Mesangial cell (primary cell): ENCODE results near the gene DOK3. TPM values are rescaled to one million over a fixed set of nuclear protein-coding genes. Genes with fewer than 3 reads are reported as not detected.

Experiments used
- total RNA-seq: library from RNA; depleted of rRNA; stranded (reverse); fragments of >200 nt; gene quantifications from 2 replicates; pipeline ENCODE4 v1.2.3, GENCODE V29; 2015

The DOK3 gene
- total RNA-seq: 0.25 and 1.1 TPM in 2 replicates

GRCh38 chr5:177509381-177509951 lies at the start of gene DOK3:
DOK3 (minus strand) TSS chr5:177509826; CDS start chr5:177509540, 286 bp downstream.

GRCh38 chr5:177554474-177555111 lies 45.0 kb upstream of the DOK3 start, which contains the start of gene FAM193B:
FAM193B (minus strand) TSS chr5:177554563; CDS start chr5:177554458, 105 bp downstream.

GRCh38 chr5:177516601-177517568 lies 7.3 kb upstream of the DOK3 start, which contains the start of gene DDX41:
DDX41 (minus strand) TSS chr5:177516961; CDS start chr5:177516945, 16 bp downstream.

GRCh38 chr5:177497292-177498012 lies 12.2 kb downstream of the DOK3 start, which contains the start of gene PDLIM7:
PDLIM7 (minus strand) TSS chr5:177497604; CDS start chr5:177496512, 1,092 bp downstream.

GRCh38 chr5:177473443-177474001 lies 36.1 kb downstream of the DOK3 start, which contains the start of gene DBN1:
DBN1 (minus strand) TSS chr5:177473634; CDS start chr5:177473521, 113 bp downstream.

Other genes starting within 250 kb of the DOK3 start
- gene RAB24, start 206.1 kb downstream of the DOK3 start, total RNA-seq: 15.2 and 26.5 TPM in 2 replicates
- gene PRELID1, start 206.0 kb downstream of the DOK3 start, total RNA-seq: 113 and 239 TPM in 2 replicates
- 3.4 and 66.2 TPM in 2 replicates for gene MXD3, start 197.9 kb downstream of the DOK3 start, total RNA-seq
- 336 and 347 TPM in 2 replicates for gene LMAN2, start 158.2 kb downstream of the DOK3 start, total RNA-seq
- gene RGS14, start 151.9 kb downstream of the DOK3 start, total RNA-seq: 12.2 and 24.7 TPM in 2 replicates
- not detected in 2 replicates for gene SLC34A1, start 125.4 kb downstream of the DOK3 start, total RNA-seq
- not detected in 2 replicates for gene PFN3, start 109.2 kb downstream of the DOK3 start, total RNA-seq
- gene F12, start 100.3 kb downstream of the DOK3 start, total RNA-seq: 3.7 and 5.1 TPM in 2 replicates
- 25.4 and 59.0 TPM in 2 replicates for gene GRK6, start 83.2 kb downstream of the DOK3 start, total RNA-seq
- 15.6 and 32.8 TPM in 2 replicates for gene PRR7, start 63.0 kb downstream of the DOK3 start, total RNA-seq
- gene DBN1, start 36.2 kb downstream of the DOK3 start, total RNA-seq: 331 and 348 TPM in 2 replicates
- gene PDLIM7, start 12.2 kb downstream of the DOK3 start, total RNA-seq: 678 and 721 TPM in 2 replicates
- 135 and 185 TPM in 2 replicates for gene DDX41, start 7.1 kb upstream of the DOK3 start, total RNA-seq
- gene FAM193B, start 44.7 kb upstream of the DOK3 start, total RNA-seq: 21.3 and 26.0 TPM in 2 replicates
- gene TMED9, start 82.4 kb upstream of the DOK3 start, total RNA-seq: 139 and 148 TPM in 2 replicates
- 44.6 and 51.3 TPM in 2 replicates for gene B4GALT7, start 90.3 kb upstream of the DOK3 start, total RNA-seq